Measurements from ENCODE around the gene SCARB1.

The SCARB1 gene

DNA sequence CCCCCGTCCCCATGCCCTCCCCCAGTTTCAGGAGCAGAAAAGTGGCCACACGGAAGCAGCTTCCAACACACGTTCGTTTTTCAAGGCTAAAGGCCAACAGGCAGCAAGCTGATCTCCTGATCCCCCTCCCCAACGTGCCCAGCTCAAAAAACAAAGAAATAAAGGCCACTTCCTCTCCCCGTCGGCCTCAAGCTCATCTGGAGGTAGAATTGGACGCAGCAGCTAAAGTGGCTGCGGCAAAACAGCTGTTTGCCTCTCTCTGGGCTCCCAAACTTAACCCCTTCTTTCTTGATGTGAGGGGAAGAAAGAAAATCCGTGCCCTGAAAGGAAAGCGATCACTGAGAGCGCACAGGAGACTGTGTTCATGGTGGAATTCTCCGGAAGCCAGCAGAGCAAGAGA lies 66.3 kb downstream of the SCARB1 start:
- DNase-seq (ENCODE audit: low read depth in 2 of 2) = no peak

DNA sequence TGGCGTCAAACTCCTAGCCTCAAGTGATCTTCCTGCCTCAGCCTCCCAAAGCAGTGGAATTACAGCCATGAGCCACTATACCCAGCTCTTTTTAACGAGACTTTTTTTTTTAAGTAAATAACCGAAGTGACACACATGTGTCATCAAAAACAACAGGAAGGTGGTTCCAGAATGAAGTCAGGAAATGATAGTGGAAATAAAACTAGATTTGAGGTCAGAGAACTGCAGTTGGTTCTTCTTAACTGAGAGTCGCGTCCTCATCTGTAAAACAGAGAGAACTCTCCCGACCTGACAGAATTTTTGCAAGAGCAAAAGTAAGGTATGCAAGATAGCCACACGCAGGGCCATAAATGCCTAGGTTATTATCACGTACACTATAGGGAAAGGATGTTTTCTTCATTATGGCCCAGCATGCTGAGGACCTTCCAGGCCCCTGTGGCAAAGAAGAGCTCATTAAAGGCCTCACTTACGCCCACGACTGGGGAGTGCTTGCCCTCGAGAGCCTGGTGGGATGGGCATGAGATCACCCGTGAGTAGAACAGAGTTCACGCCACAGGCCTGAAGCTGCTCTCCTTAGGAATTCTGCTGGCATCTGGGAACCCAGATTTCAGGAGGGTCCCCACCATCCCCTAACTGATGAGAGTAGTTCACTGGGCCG lies 67.2 kb downstream of the SCARB1 start:
- no peak for DNase-seq (ENCODE audit: low read depth in 2 of 2)

DNA sequence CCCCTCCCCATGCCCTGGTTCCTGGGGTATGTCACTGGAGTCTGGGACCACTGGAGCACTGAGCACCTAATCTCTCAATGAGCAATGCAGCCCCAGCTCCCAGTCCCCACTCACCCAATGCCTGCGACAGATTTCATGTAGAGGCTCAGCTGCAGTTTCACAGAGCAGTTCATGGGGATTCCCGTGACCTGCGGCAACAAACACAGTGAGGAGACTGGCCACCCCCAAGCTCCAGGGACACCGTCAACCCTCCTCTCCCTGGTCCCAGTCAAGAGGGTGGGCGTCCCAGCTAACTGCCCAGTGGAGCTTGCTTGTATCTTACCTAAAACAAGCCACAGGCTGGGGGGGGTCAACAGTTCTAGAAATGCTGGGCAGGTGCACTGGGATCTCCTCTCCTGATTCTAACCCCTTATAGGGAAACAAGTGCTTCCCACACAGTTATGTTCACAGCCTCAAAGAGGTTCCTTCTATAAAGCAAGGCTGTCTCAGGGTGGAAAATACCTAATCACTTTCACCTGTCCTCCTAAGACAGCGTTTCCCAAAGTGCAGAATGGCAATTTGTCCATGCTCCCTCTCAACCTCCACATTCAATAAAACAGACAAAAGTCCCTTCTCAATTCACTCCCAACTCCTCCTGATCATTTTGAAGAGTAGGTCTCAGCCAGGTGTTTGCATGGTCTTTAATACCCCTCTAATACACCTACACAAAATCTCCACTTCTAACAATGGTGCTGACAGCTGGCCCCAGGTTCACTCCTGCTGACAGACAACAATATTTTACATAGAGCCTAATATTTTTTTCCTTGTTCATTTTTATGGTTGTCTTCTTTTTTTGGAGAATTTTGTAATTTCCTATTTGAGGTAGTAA lies 68.3 kb downstream of the SCARB1 start:
- DNase-seq (ENCODE audit: low read depth in 2 of 2) = no peak

DNA sequence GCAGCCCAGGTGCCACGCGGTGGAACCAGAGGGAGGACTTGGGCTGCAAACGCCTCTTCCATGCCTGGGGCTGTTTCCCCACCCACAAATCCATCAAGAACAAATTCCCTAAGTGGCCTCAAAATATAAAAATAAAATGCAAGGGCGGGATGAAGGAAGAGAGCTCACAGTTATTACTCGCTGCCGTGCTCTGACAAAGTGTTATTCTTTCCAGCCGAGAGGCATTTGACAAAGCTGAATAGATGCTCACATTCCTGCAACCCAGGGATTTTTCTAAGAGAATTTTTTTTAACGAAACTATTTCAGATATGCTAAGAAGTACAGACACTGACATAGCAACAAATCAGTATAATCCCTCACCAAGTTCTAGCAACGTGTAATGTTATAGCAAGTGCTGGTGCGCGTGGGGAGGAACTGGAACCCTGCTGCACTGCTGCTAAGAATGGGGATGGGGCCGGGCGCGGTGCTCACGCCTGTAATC lies 70.7 kb downstream of the SCARB1 start:
- DNase-seq (ENCODE audit: low read depth in 2 of 2) = no peak

DNA sequence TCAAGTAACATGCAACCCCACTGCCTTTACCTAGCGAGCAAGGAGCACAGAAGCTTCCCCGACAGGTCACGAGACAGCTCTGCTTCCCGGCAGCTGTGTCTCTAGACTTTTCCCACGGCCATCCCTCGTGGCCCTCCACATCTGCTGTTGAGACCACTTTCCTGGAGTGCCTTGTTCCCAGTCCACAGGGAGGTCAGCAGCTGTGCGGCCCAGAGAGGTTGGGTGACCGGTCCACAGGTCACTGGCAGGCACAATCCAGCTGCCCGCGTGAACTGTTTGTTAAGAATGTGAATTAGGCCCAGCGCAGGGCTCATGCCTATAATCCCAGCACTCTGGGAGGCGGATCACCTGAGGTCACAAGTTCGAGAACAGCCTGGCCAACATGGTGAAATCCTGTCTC lies 71.5 kb downstream of the SCARB1 start:
- DNase-seq (ENCODE audit: low read depth in 2 of 2) = no peak

DNA sequence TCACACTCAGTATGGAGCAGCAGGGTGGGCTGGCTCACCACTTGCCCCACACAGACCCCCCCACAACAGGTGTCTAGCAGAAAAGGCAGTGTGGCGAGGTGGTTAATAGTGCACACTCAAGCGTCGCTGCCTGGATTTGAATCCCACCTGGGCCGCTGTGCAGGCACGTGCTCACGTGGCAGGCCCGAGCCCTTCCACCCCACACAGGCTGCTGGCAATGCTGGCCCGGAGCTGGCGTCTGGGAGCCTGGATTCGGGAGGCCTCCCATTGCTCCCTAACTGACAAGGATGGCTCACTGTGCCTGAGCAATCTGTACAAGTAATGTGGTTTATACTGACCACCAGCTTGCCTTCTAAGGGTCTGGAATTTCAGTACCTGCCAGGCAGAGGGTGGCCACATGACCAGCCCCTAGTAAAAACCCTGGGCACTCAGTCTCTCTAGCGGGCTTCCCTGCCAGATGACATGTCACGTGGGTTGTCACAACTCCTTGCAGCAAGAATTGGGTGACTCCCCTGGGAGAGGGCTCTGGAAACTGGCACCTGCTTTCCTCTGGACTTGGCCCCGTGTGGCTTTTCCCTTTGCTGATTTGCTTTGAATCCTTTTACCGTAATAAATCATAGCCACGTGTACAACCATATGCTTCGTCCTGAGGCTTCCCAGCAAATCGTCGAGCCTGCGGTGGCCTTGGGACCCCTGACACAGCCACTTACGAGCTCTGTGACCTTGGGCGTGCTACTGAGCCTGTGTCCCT lies 72.8 kb downstream of the SCARB1 start:
- no peak for DNase-seq (ENCODE audit: low read depth in 2 of 2)

DNA sequence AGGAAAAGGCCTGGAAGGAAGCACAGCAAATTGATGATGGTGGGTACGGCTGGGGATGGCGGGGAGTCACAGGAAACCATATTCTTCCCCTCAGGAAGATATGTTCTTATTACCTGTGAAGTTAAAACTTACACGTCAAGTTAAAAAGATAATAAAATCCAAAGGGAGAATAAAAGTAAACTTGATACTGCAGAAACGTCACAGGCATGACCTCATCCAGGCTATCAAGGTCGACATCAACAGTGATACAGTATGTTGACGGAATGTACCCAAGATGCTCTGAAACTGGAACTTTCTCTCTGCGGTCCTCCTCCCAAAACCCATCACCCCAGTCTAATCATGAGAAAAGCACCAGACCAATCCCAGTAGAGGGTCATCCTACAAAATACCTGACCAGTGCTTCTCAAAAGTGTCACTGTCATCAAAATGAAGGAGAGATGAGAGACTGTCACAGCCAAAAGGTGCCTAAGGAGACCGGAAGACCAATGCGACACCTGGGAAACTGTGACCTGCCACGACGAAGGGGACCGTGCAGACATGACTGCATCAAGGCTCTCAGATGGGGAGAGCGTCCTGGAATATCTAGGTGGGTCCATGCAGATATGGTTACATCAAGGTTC lies 74.6 kb downstream of the SCARB1 start:
- DNase-seq (ENCODE audit: low read depth in 2 of 2) = no peak

DNA sequence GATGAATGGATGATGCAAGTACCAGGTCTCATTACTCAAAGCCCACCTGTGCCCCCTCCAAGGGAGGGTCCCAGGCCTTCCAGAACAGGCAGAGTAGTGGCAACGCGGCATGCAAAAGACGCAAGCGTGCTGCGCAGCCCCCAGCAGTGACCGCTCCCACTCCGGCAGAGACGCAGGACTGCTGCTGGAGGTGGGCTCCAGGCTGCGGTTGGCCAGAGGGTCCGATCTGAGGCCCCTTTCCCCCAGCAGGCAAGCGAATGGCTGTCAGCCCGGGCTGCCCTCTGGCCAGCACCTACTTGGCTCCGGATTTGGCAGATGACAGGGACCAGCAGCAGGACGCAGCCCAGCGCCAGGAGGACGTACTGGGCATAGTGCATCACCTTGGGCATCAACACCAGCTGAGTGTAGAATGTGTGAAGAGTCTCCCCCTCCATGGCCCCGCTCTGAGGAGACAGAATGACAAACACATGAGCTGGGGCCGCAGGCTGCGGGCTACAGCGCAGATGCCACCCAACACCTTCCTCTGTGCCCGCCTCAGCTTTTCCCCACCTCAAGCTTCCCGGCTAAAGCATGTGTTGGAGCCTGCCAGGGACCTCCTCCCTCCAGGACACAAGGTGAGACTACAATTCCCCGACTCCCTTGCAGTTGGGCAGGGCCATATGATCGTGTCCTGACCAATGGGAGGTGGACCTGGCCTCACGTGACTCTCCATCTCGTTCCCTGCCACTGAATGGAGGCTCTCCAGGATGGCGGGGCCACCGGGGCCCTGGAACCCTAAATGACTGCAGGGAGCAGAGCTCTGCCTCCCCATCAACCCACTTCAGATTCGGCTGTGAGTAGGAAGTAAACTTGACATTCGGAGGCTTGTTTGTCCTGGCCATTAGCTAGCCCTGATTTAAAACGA lies 77.4 kb downstream of the SCARB1 start:
- no peak for DNase-seq (ENCODE audit: low read depth in 2 of 2)

DNA sequence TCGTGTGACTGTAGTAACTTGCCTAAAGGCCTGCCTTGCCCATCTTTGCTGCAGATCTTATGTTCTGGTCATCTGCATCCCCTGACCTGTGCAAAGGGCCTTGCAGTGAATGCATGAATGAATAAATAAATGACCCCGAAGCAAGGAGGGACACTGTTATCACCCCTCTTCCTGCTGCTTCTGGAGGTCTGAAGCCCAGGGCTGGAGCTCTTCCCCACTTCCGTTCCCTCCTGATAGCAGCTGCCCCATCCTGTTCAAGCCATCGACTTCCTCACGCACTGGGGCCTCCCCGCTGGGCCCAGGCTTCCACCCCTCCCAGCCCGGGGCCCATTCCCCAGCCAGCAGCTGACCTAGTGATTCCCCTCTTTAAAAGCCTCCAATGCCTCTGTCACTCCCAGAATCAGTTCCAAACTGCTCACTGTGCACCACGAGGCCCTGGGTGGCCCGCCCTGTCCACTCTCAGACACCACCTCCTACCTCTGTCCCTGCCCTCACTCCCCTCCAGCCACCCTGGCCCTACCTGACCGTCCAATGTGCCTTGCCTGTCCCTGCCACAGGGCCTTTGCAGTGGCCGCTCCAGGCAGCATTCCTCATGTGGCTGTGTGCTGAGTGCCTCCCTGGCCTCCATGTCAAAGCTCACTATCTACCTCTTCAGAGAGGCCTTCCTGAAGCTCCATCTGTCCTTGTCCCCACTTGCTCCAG lies 78.6 kb downstream of the SCARB1 start:
- no peak for DNase-seq (ENCODE audit: low read depth in 2 of 2)

DNA sequence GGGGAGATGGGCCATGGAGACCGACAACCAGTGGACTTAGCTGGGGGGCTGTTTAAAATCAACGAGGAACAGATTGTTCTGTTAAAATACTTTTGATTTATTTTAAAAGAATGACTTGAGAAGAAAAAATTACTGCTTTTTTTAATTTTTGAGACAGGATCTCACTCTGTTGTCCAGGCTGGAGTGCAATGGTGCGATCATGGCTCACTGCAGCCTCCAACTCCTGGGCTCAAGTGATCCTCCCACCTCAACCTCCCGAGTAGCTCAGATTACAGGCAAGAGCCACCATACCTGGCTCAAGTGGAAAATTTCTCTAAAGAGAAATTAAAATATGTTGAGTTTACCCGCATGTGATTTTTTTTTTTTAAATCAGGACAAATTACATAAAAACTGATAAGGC lies 80.6 kb downstream of the SCARB1 start:
- no peak for DNase-seq (ENCODE audit: low read depth in 2 of 2)

DNA sequence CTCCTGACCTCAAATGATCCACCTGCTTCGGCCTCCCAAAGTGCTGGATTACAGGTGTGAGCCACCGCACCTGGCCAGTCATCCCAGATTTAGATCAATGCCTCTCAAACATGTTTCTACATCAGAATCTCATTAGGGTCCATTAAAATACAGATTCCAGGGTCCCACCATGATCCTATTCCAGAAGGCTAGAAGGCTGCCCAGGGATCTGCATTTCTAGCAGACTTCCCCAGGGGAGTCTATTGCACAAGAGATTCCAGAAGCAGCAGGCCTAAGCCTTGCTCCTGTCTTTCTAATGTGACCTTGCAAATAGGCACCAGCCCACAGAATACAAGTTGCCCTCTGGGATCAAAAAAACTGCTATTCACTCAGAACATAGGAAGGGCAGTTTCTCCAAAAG lies 81.5 kb downstream of the SCARB1 start:
- no peak for DNase-seq (ENCODE audit: low read depth in 2 of 2)

DNA sequence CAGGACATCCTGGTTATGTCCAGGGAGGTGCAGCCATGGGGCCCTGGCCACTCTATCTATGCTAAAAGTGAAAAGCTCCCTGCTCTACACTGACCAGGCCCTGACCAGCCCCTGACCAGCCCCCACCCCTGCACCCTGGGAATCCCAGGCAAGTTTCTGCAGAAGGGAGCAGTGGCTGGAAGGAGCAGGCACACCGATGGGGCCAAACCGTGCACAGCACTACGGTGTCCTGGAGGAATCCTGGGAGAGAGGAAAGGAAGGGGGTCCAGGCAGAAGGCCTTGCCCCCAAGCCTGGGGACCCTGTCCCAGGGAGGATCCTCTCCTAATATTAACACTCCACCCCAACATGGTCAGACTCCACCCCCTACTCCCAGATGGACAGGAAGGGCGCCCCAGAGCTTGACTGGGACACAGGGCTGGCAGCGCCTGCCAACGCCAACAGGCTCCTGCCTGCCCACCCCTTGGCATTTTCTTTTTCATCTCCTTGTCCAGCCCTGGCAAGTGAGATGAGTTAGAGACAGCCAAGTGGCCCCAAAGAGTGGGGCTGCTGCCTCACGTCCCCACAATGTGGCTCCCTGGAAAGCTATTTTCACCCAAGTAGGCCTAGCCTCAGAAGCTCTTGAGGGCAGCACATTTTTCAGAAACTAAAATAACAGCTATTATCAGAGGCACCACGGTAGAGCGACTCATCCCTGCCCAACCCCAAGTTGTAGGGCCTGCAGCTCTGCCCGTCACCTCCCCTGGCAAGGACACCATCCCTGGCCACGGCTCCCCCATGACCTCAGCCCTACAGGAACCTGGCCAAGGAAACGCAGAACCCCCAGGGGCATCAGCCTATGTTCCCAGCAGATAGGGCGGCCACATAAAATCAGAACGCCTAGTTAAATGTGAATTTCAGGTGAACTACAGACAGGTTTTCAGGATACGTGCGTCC lies 82.6 kb downstream of the SCARB1 start:
- no peak for DNase-seq (ENCODE audit: low read depth in 2 of 2)

DNA sequence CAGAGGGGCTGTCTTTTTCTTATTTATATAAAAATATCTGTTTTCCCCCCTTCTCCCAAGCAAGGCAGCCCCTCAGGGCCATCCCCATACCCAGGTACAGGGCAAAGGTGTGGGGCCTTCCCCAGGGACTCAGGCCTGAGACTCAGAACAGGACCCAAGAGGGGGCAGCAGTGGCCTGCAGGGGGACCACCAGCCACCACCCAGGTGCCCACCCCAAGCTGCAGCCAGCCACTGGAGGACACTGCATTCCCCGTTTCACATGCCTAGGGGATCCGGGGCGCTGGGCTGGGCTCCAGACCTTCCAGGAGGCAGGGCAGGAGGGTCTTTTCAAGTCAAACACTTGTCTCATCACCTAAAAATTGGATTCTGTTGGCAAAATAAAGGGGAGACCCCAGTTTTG lies 83.3 kb downstream of the SCARB1 start:
- no peak for DNase-seq (ENCODE audit: low read depth in 2 of 2)

DNA sequence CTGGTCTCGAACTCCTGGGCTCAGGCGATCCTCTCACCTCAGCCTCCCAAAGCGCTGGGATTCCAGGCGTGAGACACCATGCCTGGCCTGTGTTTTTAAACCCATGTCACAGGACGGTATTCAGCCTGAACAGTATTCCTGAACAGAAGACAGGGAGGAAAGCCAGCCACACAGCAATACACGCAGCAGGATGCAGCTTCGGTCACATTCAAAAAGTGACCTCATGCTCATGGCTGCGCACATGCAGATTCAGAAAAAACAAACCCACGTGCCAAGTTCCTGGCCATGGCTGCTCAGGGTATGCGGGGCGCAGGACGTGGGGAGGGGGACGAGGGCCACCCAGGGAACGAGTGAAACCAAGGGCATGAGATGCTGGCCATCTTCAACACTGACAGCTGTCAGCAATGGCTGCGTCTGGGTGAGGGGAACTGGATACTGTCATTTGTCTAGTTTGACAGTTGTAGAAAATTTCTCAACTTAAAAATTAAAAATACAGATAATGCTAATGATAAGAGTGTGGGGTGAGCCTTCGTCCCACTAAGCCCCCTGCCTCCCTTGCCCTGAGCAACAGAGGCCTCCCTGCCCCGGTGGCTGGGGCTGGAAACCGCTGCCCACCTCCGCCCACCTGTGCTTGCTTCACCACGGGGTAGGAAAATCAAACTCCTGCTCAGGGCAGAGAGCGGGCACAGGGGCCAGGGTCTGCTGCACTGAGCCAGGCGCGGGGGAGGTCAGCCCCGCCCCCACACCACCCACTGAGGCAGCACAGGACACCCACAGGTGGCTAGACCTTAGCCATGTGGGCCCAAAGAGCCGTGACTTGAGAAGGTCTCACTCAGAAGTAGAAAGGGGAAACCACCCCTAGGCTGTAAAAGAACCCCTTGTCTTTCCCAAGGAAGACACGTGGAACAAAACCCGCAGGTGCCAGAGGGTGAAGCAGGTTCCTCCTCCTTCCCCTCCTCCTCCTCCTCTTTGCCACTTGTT lies 84.2 kb downstream of the SCARB1 start:
- no peak for DNase-seq (ENCODE audit: low read depth in 2 of 2)

DNA sequence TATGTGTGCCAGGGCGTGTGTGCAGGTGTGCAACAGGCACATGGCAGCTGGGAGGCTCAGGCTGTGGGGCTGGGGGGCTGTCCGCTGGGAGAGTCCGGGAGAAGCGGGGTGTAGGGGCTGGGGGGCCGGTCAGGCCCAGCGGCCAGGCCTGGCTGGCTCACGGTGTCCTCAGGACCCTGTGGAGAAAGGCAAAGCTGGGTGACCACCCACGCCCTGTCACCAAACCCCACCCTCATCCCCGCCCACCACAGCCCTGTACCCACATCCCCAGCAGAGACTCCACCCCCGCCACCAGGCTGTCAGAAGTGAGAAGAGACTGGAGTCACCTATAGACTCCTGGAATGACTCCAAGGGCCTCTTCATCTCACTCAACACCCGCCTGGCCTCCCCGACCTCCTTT lies 85.3 kb downstream of the SCARB1 start:
- DNase-seq (ENCODE audit: low read depth in 2 of 2) = no peak

DNA sequence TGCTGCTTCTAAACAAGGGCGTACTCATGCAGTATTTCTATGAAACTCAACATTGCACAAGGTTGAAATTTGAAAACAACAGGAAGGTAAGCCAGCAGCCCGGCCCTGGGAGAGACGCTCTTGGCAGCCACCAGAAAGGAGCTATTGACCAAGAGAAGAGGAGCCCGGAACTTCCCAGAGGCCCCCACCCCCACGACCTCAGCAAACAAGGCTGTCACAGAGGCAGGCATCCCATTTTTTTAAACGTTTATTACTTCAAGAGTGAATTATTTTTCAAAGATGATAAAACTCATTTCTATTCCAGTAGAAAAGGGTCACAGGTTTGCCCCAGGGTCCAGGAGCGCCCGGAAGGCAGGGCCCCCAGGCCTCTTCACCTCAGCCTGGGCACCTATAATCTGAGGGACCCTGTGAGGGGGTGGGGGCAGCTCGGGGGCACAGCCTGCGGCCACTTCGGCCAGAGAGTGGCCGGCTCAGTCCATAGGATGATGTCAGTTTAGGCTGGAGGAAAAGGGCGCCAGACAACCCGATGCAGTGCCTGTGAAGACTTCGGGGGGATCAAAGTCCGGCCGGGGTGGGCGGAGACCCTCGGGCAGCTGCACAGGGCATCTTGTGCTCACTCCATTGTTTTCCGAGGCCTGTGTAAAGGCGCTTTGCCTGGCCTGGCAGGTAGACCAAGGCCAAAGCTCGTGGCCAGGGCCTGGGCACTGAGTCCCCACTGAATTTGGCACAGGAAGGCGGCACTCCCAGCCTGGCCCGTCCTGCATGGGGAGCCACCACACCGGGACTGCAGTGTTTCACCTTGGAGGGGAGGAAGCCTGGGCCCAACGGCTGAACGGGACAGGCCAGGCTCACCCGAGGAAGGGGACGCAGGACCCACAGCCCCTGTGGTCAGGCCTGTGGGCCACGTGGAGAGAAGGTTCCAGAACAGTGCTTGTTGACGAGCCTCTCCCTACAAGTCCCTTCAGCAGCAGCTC lies 86.0 kb downstream of the SCARB1 start:
- no peak for DNase-seq (ENCODE audit: low read depth in 2 of 2)

DNA sequence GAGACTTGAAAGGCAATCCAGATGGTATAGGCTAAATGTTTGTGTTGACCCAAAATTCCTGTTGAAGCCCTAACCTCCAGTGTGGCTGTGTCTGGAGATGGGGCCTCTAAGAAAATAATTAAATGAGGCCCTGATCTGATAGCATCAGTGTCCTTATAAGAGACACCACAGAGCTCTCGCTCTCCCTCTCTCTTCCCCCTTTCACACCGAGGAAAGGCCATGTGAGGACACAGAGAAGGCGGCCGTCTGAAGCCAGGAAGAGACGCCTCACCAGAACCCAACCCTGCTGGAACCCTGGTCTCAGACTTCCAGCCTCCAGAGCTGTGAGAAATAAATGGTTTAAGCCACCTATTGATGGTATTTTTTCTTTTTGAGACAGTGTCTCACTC lies 87.5 kb downstream of the SCARB1 start:
- no peak for DNase-seq (ENCODE audit: low read depth in 2 of 2)
